BLaER1 treated with 17β-estradiol and CSF1 and Interleukin-3, amounts not matched to agents 10 nM and 100 nM (cell line): Measurements from ENCODE around the gene CHI3L2.

Source experiments
- H3K27ac ChIP-seq, 11 experiments: shearing (Covaris generic); formaldehyde crosslinking; 2 replicates each; pipeline ENCODE4 v1.8.1; 2022
- H3K27me3 ChIP-seq, 11 experiments: shearing (Covaris generic); formaldehyde crosslinking; 2 replicates each; pipeline ENCODE4 v1.8.1; 2022
- H3K36me3 ChIP-seq, 11 experiments: shearing (Covaris generic); formaldehyde crosslinking; 2 replicates each; pipeline ENCODE4 v1.8.1; 2022
- H3K4me1 ChIP-seq, 10 experiments: shearing (Covaris generic); formaldehyde crosslinking; 2 replicates each; pipeline ENCODE4 v1.8.1; 2022
- H3K4me2 ChIP-seq, 11 experiments: shearing (Covaris generic); formaldehyde crosslinking; 2 replicates each; pipeline ENCODE4 v1.8.1; 2022
- H3K4me3 ChIP-seq, 10 experiments: shearing (Covaris generic); formaldehyde crosslinking; 2 replicates each; pipeline ENCODE4 v1.8.1; 2022
- H3K9ac ChIP-seq, 11 experiments: shearing (Covaris generic); formaldehyde crosslinking; 2 replicates each; pipeline ENCODE4 v1.8.1; 2022
- H3K9me3 ChIP-seq, 11 experiments: shearing (Covaris generic); formaldehyde crosslinking; replicated peaks in 1 of 11; 2 replicates each; pipeline ENCODE4 v1.8.1; 2022
- H4K20me1 ChIP-seq, 11 experiments: shearing (Covaris generic); formaldehyde crosslinking; 2 replicates each; pipeline ENCODE4 v1.8.1; 2022
- Cebpa-rat ChIP-seq, 11 experiments: shearing (Covaris generic); IDR thresholded peaks; 2 replicates each; pipeline ENCODE4 v1.8.1; 2022

CHI3L2 gene

DNA sequence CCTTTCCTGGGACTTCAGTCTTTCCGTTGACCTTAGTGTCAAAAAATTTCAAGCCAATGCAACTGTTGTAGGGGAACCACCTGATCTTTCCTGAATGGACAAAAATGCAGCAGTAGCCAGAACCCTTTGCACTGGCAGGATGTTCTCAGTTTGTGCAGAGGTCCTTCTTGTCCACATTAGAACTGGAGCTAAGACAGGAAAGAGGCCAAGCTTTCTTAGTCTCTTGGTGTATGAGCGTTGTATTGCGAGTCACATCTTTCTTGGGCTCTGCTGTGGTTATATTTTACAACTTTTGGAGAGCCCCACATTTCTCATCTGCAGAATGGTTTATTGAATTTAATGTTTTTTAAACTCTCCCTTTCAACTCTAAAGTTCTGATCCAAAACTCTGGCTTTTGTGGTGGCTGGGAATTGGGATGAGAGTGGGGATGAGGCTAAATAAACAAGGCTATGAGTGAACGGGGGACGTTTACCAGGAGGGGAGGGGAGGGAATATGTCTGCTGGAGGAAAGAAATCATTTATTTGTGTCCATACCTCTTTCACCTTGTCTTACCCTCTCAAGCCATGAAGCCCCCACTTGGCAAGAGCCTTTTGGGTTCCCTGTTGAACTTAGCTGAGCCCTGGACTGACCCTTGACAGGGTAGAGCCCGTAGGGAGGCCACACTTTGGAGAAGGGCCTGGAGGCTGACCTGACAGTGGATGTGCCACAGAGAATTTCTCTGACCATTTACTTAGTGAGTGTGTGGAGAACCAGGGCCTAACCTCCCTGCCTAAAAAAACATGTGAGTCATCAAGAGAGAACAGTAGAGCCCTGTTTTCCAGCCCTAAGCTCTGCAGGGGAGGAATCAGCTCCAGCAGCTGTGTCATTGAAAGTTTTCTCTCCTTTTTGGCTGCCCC, 586 bp downstream of the CHI3L2 start:
- Histone ChIP-seq H4K20me1 (no peaks in the 10 kb centered on the region), H3K27ac (peak overlapping the region in 2 of 11 experiments; percentile 10 to 29; a peak in 2 of 22 replicates), H3K9ac (no peak overlapping the region), H3K4me3 (no peak overlapping the region), H3K4me1 (peaks cover 4 to 51% (median 5%) of the 10 kb centered on the region in 10 experiments), H3K36me3 (no peaks in the 10 kb centered on the region), H3K27me3 (no peaks in the 10 kb centered on the region), H3K4me2 (peak overlapping the region in 4 of 11 experiments; percentile 12 to 78 (median 72); a peak in 7 of 22 replicates), H3K9me3 (peaks cover 0 to 3% (median 0%) of the 10 kb centered on the region in 11 experiments; a peak in 1 of 22 replicates)
- TF ChIP-seq Cebpa-rat (IDR thresholded peaks at IDR 0.05) = no peak

DNA sequence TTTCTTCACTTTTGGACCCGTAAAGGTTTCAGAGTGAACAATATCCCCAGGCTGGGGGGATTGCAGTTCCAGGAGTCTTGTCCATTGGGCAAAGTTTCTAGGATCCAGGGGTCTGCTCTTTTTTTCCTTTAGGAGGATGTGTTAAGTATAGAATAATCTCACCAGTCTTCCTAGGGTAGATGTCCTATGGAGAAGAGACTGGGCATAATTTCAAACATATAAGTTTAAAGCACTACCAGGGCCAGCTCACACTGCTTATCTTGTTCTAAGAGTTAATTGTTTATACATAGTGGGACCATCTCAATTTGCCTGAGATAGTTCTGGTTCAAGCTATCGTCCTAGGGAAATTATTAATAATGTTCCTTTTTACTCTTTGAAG, 1.2 kb downstream of the CHI3L2 start:
- peaks cover 0 to 6% (median 0%) of the 10 kb centered on the region in 11 experiments; a peak in 1 of 22 replicates for H3K9me3 ChIP-seq
- no peak overlapping the region for H3K4me3 ChIP-seq
- no peaks in the 10 kb centered on the region for H3K36me3 ChIP-seq
- no peak overlapping the region for H3K9ac ChIP-seq
- peak overlapping the region in 3 of 11 experiments; percentile 72 to 78 (median 73); a peak in 6 of 22 replicates for H3K4me2 ChIP-seq
- H3K27me3 ChIP-seq = no peaks in the 10 kb centered on the region
- H3K27ac ChIP-seq = peak overlapping the region in 2 of 11 experiments; percentile 7 to 29; a peak in 1 of 22 replicates
- H3K4me1 ChIP-seq = peaks cover 0 to 45% (median 0%) of the 10 kb centered on the region in 10 experiments; a peak in 7 of 20 replicates
- no peak for TF ChIP-seq Cebpa-rat (IDR thresholded peaks at IDR 0.05)
- H4K20me1 ChIP-seq = no peaks in the 10 kb centered on the region

DNA sequence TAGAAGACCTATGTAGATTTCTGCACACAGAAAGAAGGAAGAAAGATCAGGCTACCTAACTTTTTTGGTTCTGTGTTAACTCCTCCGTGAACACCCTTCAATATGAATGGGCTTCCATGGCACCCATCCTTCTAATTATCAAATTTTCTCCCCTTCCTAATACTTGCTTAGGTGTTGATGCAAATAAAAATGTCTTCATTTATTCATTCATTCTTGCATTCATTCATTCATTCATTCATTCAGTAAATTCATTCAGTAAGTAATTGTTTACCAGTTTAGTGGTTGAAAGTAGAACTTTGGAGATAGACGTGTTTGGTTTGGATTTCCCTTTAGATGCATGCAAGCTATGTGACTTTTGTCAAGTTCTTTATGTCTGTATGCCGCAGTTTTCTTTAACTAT, 4.6 kb downstream of the CHI3L2 start:
- no peak overlapping the region for H3K4me2 ChIP-seq
- H3K4me3 ChIP-seq = no peak overlapping the region
- no peak for TF ChIP-seq Cebpa-rat (IDR thresholded peaks at IDR 0.05)
- H4K20me1 ChIP-seq = no peaks in the 10 kb centered on the region
- peaks cover 0 to 6% (median 0%) of the 10 kb centered on the region in 11 experiments; a peak in 1 of 22 replicates for H3K9me3 ChIP-seq
- no peak overlapping the region for H3K9ac ChIP-seq
- H3K27me3 ChIP-seq = no peaks in the 10 kb centered on the region
- H3K27ac ChIP-seq = no peak overlapping the region
- H3K4me1 ChIP-seq = peaks cover 0 to 21% (median 0%) of the 10 kb centered on the region in 10 experiments; a peak in 7 of 20 replicates
- no peaks in the 10 kb centered on the region for H3K36me3 ChIP-seq

DNA sequence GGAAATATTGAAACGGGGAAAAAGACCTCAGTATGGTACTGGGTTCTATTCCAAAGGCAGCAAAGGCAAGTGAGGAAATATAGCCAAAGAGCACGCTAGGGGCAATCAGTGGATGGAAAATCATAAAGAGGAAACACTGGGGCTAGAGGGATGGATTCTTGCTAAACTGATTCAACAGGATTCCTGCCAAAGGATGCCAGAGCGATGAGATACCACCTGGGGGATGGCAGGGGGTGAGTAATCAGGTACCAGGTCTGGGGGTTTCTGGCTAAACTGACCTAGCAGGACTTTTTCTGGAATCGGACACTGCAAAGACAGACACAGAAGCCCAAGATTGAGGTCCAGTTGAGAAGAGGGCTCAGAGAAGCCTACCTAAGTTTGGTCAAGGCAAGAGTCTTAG, 6.7 kb downstream of the CHI3L2 start:
- Histone ChIP-seq H3K4me3 (no peak overlapping the region), H3K27ac (no peak overlapping the region), H3K9me3 (peaks cover 0 to 6% (median 0%) of the 10 kb centered on the region in 11 experiments; a peak in 1 of 22 replicates), H3K4me2 (no peak overlapping the region), H3K4me1 (no peaks in the 10 kb centered on the region), H4K20me1 (no peaks in the 10 kb centered on the region), H3K36me3 (no peaks in the 10 kb centered on the region), H3K27me3 (no peaks in the 10 kb centered on the region), H3K9ac (no peak overlapping the region)
- TF ChIP-seq Cebpa-rat (IDR thresholded peaks at IDR 0.05) = no peak

DNA sequence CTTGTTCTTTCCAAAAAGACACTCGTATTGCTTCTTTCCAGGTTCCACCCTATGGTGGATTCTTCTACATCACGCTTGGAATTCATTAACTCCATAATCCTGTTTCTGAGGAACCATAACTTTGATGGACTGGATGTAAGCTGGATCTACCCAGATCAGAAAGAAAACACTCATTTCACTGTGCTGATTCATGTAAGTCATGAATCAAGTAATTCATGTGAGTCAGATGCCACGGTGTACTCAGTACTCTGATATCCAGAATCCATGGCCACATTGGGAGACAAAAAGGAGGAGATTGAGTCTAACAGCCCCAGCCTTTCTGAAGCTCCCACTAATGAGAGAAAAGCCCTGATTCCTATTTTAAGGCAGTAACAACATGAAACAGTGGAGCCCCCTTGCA, 7.4 kb downstream of the CHI3L2 start:
- TF ChIP-seq Cebpa-rat (IDR thresholded peaks at IDR 0.05) = no peak
- no peaks in the 10 kb centered on the region for H4K20me1 ChIP-seq
- H3K4me3 ChIP-seq = no peak overlapping the region
- peaks cover 0 to 6% (median 0%) of the 10 kb centered on the region in 11 experiments; a peak in 1 of 22 replicates for H3K9me3 ChIP-seq
- H3K4me1 ChIP-seq = no peaks in the 10 kb centered on the region
- H3K27ac ChIP-seq = no peak overlapping the region
- no peak overlapping the region for H3K9ac ChIP-seq
- H3K36me3 ChIP-seq = no peaks in the 10 kb centered on the region
- H3K4me2 ChIP-seq = no peak overlapping the region
- H3K27me3 ChIP-seq = no peaks in the 10 kb centered on the region

DNA sequence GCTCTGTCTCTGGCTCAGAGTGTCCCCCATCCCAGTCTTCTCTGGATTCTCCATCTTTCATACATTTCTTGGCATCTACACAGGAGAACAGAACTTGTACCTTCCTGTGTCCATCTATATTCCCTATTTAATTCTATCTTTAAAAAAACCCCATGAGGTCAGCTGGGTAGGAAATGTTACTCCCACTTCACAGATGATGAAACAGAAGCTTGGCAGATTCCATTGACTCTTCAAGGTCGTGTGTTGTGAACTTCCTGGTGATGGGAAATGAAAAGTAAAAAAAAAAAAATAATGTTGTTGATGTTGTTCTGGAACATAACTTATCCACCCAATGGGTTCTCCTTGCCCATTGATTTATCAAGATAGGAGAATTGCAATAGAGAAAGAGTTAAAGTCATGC, 8.9 kb downstream of the CHI3L2 start:
- no peak overlapping the region for H3K4me3 ChIP-seq
- H3K4me2 ChIP-seq = no peak overlapping the region
- H4K20me1 ChIP-seq = no peaks in the 10 kb centered on the region
- H3K36me3 ChIP-seq = no peaks in the 10 kb centered on the region
- H3K27me3 ChIP-seq = no peaks in the 10 kb centered on the region
- no peak for TF ChIP-seq Cebpa-rat (IDR thresholded peaks at IDR 0.05)
- H3K9me3 ChIP-seq = peaks cover 0 to 6% (median 0%) of the 10 kb centered on the region in 11 experiments; a peak in 1 of 22 replicates
- H3K9ac ChIP-seq = no peak overlapping the region
- H3K27ac ChIP-seq = no peak overlapping the region
- H3K4me1 ChIP-seq = no peaks in the 10 kb centered on the region

DNA sequence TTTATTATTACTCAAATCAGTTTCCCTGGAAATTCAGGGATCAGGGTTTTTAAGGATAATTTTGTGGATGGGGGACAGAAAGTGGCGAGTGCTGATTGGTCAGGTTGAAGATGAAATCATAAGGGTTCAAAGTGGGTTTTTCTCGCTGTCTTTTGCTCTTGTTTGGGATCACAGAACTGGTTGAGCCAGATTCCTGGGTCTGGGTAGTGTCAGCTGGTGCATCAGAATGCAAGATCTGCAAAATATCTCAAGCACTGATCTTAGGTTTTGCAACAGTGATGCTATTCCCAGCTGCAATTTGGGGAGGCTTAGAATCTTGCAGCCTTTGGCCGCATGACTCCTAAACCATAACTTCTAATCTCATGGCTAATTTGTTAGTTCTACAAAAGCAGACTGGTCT, 9.3 kb downstream of the CHI3L2 start:
- no peaks in the 10 kb centered on the region for H3K36me3 ChIP-seq
- H3K4me1 ChIP-seq = no peaks in the 10 kb centered on the region
- H4K20me1 ChIP-seq = no peaks in the 10 kb centered on the region
- H3K9ac ChIP-seq = no peak overlapping the region
- no peak overlapping the region for H3K4me2 ChIP-seq
- H3K27ac ChIP-seq = no peak overlapping the region
- H3K27me3 ChIP-seq = no peaks in the 10 kb centered on the region
- peaks cover 0 to 6% (median 0%) of the 10 kb centered on the region in 11 experiments; a peak in 1 of 22 replicates for H3K9me3 ChIP-seq
- TF ChIP-seq Cebpa-rat (IDR thresholded peaks at IDR 0.05) = no peak
- no peak overlapping the region for H3K4me3 ChIP-seq

DNA sequence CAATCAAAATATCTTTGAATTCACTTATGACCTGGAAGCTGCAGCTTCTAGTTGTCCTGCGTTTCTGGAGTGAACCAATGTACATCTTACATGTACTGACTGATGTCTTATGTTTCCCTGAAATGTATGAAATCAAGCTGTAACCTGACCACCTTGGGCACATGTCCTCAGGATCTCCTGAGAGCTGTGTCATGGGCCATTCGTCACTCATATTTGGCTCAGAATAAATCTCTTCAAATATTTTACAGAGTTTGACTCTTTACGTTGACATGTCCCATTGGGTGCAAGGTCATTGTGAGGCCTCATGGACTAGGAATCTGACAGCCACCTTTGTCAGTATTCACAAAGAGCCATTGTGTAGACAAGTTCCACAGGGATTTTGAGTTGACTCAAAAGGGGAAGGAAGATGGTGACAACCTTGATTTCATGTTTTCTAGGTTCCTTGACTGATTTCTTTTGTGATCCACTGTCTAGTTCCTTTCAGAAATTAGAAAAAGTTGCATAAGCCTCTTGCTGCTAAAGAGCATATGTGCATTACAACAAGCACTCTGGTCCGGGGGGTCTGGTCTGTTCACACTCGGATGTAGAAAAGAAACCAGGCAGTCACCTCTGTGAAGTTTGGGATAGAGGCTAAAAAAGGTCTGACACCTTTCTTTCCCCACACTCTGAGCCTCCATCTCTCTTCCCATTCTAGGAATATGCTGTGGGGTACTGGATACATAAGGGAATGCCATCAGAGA, 10.7 kb downstream of the CHI3L2 start:
- no peaks in the 10 kb centered on the region for H3K27me3 ChIP-seq
- H3K4me1 ChIP-seq = no peaks in the 10 kb centered on the region
- no peak overlapping the region for H3K4me3 ChIP-seq
- H4K20me1 ChIP-seq = no peaks in the 10 kb centered on the region
- peaks cover 0 to 3% (median 0%) of the 10 kb centered on the region in 11 experiments; a peak in 1 of 22 replicates for H3K9me3 ChIP-seq
- H3K27ac ChIP-seq = no peak overlapping the region
- no peaks in the 10 kb centered on the region for H3K36me3 ChIP-seq
- no peak for TF ChIP-seq Cebpa-rat (IDR thresholded peaks at IDR 0.05)
- no peak overlapping the region for H3K4me2 ChIP-seq
- no peak overlapping the region for H3K9ac ChIP-seq

DNA sequence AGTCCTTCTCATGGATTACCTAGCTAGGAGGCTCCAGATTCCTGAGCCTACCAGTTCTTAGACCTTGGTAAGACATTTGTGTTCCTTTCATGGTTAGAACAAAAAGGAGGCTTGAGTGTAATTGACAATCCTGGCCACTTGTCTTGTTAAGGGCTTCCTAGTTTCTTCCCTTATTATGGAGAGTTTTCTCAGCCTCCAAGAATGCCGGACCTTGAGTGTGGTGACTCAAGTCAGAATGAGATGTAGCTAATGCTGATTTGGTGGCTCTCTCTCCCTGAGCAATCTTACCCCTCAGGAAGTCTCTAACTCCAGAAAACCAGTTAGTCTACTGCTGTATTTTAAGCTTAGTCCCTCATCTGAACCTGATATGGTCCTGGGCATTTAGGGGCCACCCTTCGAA, 14.3 kb downstream of the CHI3L2 start:
- Histone ChIP-seq H3K36me3 (no peaks in the 10 kb centered on the region), H3K4me1 (no peaks in the 10 kb centered on the region), H3K9me3 (no peaks in the 10 kb centered on the region), H3K4me3 (no peak overlapping the region), H3K9ac (no peak overlapping the region), H3K27ac (no peak overlapping the region), H4K20me1 (no peaks in the 10 kb centered on the region), H3K27me3 (no peaks in the 10 kb centered on the region), H3K4me2 (no peak overlapping the region)
- TF ChIP-seq Cebpa-rat (IDR thresholded peaks at IDR 0.05) = no peak
